ENCODE measurements around the gene PLXDC2. TPM values are rescaled to one million over a fixed set of nuclear protein-coding genes. Genes with fewer than 3 reads are reported as not detected.
"Not testable (repeated sequence)": the region's sequence is repeated elsewhere in the genome, so short reads cannot be mapped to it uniquely, and the experiment has no call there.

PLXDC2 gene
- total RNA-seq, 1 donor from 2014 or later: 79.2 TPM

DNA sequence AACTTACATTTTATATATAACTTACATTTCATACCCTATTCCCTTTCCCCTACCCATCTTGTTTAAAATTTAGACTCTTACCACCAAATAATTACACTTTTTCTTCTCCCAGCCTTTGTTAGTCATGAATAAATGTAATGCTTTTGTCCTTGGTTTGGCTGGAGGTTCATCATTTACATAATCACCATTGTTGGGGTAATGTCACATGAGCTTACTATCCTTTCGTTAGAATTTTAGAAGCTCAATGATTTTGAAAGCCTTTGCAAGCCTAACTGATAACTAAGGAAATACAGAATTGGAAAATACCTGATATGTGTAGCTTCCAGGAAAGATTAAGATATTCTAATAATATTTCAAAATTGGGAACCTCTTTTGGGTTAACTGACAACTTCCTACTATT is 171.7 kb downstream of the PLXDC2 start:
- H3K4me3 Mint-ChIP-seq: no peak overlapping the region
- H3K27ac Mint-ChIP-seq: no peak overlapping the region
- TF ChIP-seq, protein P1, sequence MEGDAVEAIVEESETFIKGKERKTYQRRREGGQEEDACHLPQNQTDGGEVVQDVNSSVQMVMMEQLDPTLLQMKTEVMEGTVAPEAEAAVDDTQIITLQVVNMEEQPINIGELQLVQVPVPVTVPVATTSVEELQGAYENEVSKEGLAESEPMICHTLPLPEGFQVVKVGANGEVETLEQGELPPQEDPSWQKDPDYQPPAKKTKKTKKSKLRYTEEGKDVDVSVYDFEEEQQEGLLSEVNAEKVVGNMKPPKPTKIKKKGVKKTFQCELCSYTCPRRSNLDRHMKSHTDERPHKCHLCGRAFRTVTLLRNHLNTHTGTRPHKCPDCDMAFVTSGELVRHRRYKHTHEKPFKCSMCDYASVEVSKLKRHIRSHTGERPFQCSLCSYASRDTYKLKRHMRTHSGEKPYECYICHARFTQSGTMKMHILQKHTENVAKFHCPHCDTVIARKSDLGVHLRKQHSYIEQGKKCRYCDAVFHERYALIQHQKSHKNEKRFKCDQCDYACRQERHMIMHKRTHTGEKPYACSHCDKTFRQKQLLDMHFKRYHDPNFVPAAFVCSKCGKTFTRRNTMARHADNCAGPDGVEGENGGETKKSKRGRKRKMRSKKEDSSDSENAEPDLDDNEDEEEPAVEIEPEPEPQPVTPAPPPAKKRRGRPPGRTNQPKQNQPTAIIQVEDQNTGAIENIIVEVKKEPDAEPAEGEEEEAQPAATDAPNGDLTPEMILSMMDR (conservative IDR thresholded peaks at IDR 0.05): no peak
- H3K36me3 Mint-ChIP-seq: no peaks in the 10 kb centered on the region
- no peak for DNase-seq (ENCODE audit: extremely low spot score, unreplicated experiment)
- H3K4me1 Mint-ChIP-seq (ENCODE audit: unreplicated experiment): peaks cover 7% of the 10 kb centered on the region
- no peaks in the 10 kb centered on the region for H3K9me3 Mint-ChIP-seq
- no peaks in the 10 kb centered on the region for H3K27me3 Mint-ChIP-seq

DNA sequence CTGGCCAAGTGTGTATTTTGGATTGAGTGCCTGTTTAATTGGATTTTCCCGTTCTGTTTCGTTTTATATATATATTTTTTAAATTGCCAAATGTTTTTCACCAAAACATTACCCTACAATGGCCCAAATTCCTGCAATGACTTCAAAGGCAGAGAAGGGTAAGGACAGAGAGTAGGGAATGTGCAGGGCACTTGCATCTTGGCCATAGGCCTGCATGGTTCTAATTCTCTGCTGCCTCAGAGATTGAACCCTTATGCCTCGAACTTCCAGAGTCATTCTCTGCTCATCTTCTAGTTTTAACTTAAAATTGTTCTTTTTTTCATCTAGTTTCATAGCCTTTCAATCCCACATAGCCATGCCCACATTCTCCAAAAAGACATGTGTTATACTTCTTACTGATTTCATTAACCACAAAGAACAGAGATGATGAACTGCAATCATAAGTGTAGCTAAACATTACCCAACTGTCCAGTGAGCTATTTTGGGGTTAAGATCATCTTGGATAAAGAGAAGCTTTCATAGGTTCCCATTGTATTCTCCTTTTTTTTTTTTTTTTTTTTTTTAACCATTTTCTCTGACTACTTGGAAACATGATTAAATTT is 177.6 kb downstream of the PLXDC2 start:
- no peak for DNase-seq (ENCODE audit: extremely low spot score, unreplicated experiment)
- Mint-ChIP-seq H3K4me1 (ENCODE audit: unreplicated experiment) (peaks cover 12% of the 10 kb centered on the region), H3K9me3 (no peaks in the 10 kb centered on the region), H3K27ac (no peak overlapping the region), H3K27me3 (no peaks in the 10 kb centered on the region), H3K36me3 (peaks cover 5% of the 10 kb centered on the region), H3K4me3 (no peak overlapping the region)
- TF ChIP-seq, protein P1 (conservative IDR thresholded peaks at IDR 0.05): no peak

GRCh38 chr10:19998482-19998881 is 182.2 kb downstream of the PLXDC2 start:
- H3K27me3 Mint-ChIP-seq: no peaks in the 10 kb centered on the region

DNA sequence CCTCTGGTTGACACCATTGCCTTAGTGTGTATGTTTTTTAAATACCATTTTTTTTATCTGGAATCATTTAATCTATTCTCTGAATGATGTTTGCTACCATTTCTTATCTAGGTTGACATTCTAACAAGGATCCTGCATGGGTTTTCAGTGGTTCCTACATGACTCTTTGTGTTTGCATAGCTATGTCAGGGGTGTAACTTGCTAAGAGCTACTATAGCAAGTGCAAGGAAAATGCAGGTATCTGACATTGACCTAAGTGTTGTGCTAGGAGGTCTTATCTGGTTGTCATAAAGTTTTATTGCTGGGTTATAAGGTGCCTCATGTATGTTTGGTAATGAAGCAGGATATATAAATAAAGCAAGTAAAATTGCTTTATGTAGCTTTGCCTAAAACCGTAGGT is 183.2 kb downstream of the PLXDC2 start:
- Mint-ChIP-seq H3K4me3 (no peak overlapping the region), H3K36me3 (peaks cover 30% of the 10 kb centered on the region)
- TF ChIP-seq, protein P1 (conservative IDR thresholded peaks at IDR 0.05): no peak

More at GRCh38 chr10:19998482-19998881, 182.2 kb downstream of the PLXDC2 start:
- H3K9me3 Mint-ChIP-seq: no peaks in the 10 kb centered on the region
- no peak for DNase-seq (ENCODE audit: extremely low spot score, unreplicated experiment)
- TF ChIP-seq, protein P1 (conservative IDR thresholded peaks at IDR 0.05): no peak
- peaks cover 38% of the 10 kb centered on the region for H3K4me1 Mint-ChIP-seq (ENCODE audit: unreplicated experiment)
- H3K4me3 Mint-ChIP-seq: no peak overlapping the region
- peaks cover 25% of the 10 kb centered on the region for H3K36me3 Mint-ChIP-seq
- no peak overlapping the region for H3K27ac Mint-ChIP-seq

GRCh38 chr10:20002026-20002425 is 185.8 kb downstream of the PLXDC2 start:
- not testable (repeated sequence) for DNase-seq (ENCODE audit: extremely low spot score, unreplicated experiment); H3K27me3 Mint-ChIP-seq; H3K27ac Mint-ChIP-seq; H3K4me3 Mint-ChIP-seq; H3K9me3 Mint-ChIP-seq
- Mint-ChIP-seq H3K4me1 (ENCODE audit: unreplicated experiment) (peaks cover 51% of the 10 kb centered on the region), H3K36me3 (peaks cover 31% of the 10 kb centered on the region)

More for the DNA sequence above, 183.2 kb downstream of the PLXDC2 start:
- Mint-ChIP-seq H3K27me3 (no peaks in the 10 kb centered on the region), H3K9me3 (no peaks in the 10 kb centered on the region), H3K27ac (no peak overlapping the region), H3K4me1 (ENCODE audit: unreplicated experiment) (peaks cover 41% of the 10 kb centered on the region)
- DNase-seq (ENCODE audit: extremely low spot score, unreplicated experiment): no peak

GRCh38 chr10:20002657-20003056 is 186.4 kb downstream of the PLXDC2 start:
- TF ChIP-seq, protein P1 (conservative IDR thresholded peaks at IDR 0.05): no peak
- no peaks in the 10 kb centered on the region for H3K27me3 Mint-ChIP-seq
- H3K27ac Mint-ChIP-seq: no peak overlapping the region
- H3K4me3 Mint-ChIP-seq: no peak overlapping the region
- H3K4me1 Mint-ChIP-seq (ENCODE audit: unreplicated experiment): peaks cover 50% of the 10 kb centered on the region
- DNase-seq (ENCODE audit: extremely low spot score, unreplicated experiment): no peak
- no peaks in the 10 kb centered on the region for H3K9me3 Mint-ChIP-seq
- peaks cover 31% of the 10 kb centered on the region for H3K36me3 Mint-ChIP-seq
